Caco-2 (cell line): ENCODE measurements around the gene ZNF24. TPM values are rescaled to one million over a fixed set of nuclear protein-coding genes. Genes with fewer than 3 reads are reported as not detected.
A peak's percentile ranks its signal among the peaks of the same experiment; 100 is the strongest.

ENCODE experiments used
- BruUV-seq: library from RNA; stranded (reverse); fragments of 400-500 nt; replicated peaks from 2 replicates; lab custom pipeline; 2021; lab: Mats Ljungman, UMichigan
- CTCF ChIA-PET: fragments of 300-600 bp; sonication (Branson Sonifier 250); formaldehyde crosslinking; loops from one replicate; lab custom pipeline; 2022; ENCODE audit warnings: antibody characterized with exemption; lab: Charles Lee
- POLR2A ChIA-PET: fragments of 300-600 bp; sonication (Branson Sonifier 250); formaldehyde crosslinking; loops from one replicate; lab custom pipeline; 2022; ENCODE audit warnings: antibody characterized with exemption; lab: Charles Lee
- DNase-seq, 2 experiments: peaks; one replicate each; pipeline versions ENCODE4 v3.0.0 to v3.0.0-alpha.2; 2020 to 2022
- H3K27me3 ChIP-seq: replicated peaks from 2 replicates; pipeline ENCODE4 v1.6.0; 2011; ENCODE audit warnings: low read length; ENCODE audit not compliant: control insufficient read depth, insufficient read depth
- H3K36me3 ChIP-seq: 2 replicates; pipeline ENCODE4 v1.5.1; 2011; ENCODE audit warnings: low read length; ENCODE audit not compliant: control insufficient read depth, insufficient read depth
- H3K4me1 ChIP-seq: fragments of 250-450 bp; sonication (Bioruptor Pico); 2 replicates; pipeline ENCODE4 v1.5.1; 2020; ENCODE audit warnings: mild to moderate bottlenecking
- H3K4me3 ChIP-seq: 2 replicates; pipeline ENCODE4 v1.5.1; 2011; ENCODE audit warnings: low read depth, mild to moderate bottlenecking, control low read depth, low read length
- H3K9me3 ChIP-seq: fragments of 250-450 bp; sonication (Bioruptor Pico); 2 replicates; pipeline ENCODE4 v1.5.1; 2020; ENCODE audit warnings: mild to moderate bottlenecking, moderate library complexity
- H3K27ac Mint-ChIP-seq: one replicate; pipeline ENCODE4 v1.8.0; 2022; ENCODE audit warnings: mixed read lengths; ENCODE audit not compliant: unreplicated experiment
- H3K27me3 Mint-ChIP-seq: one replicate; pipeline ENCODE4 v1.8.0; 2022; ENCODE audit warnings: mixed read lengths; ENCODE audit not compliant: insufficient read depth, unreplicated experiment
- H3K36me3 Mint-ChIP-seq: one replicate; pipeline ENCODE4 v1.8.0; 2022; ENCODE audit warnings: mild to moderate bottlenecking, mixed read lengths; ENCODE audit not compliant: insufficient read depth, unreplicated experiment
- H3K4me1 Mint-ChIP-seq: one replicate; pipeline ENCODE4 v1.8.0; 2022; ENCODE audit warnings: low read depth, mixed read lengths; ENCODE audit not compliant: unreplicated experiment
- H3K4me3 Mint-ChIP-seq: one replicate; pipeline ENCODE4 v1.8.0; 2022; ENCODE audit warnings: mild to moderate bottlenecking, moderate library complexity, mixed read lengths; ENCODE audit not compliant: unreplicated experiment
- H3K9me3 Mint-ChIP-seq: one replicate; pipeline ENCODE4 v1.8.0; 2022; ENCODE audit warnings: mixed read lengths; ENCODE audit not compliant: unreplicated experiment
- CTCF ChIP-seq, 2 experiments: fragments of 200-600 bp in 1 of 2; IDR thresholded peaks; 1 replicate in 1 of 2; 2 replicates in 1 of 2; pipeline versions ENCODE4 v1.5.1 to v1.8.0; 2011 to 2022; ENCODE audit warnings: antibody characterized with exemption in 1 of 2, control low read depth in 1 of 2, inconsistent platforms in 1 of 2, low read depth in 1 of 2, low read length in 1 of 2, mild to moderate bottlenecking in 1 of 2, moderate library complexity in 1 of 2; ENCODE audit not compliant: insufficient read depth in 1 of 2, severe bottlenecking in 1 of 2, unreplicated experiment in 1 of 2
- intact Hi-C: fragments of 100-400 bp; cut with micrococcal nuclease; formaldehyde crosslinking; loops from one replicate; pipeline ENCODE4 v1.10.0; 2022; ENCODE audit not compliant: unreplicated experiment
- total RNA-seq: library from RNA; stranded (reverse); gene quantifications from 2 replicates; pipeline ENCODE4 v1.2.3, GENCODE V29; 2022

Gene ZNF24
- total RNA-seq, 1 experiment from 2014 or later = 21.3 TPM

DNA sequence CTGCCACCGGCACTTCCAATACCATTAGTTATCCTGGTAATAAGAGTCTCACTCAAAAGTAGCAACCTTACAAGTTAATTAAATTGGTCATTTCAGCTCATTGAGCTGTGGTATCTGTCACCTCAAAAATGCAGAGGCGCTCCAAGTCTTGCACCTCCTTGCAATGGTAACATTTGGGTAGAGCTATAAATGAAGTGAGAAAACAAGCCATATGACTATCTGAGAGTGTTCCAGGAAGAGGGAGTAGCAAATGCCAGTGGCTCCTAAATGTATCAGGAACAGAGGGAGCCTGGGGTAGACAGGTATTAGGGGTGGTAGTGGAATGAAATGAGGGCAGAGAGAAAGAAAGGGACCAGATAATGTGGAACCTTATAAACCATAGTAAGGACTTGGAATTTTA is 48.2 kb downstream of the ZNF24 start:
- ChIA-PET CTCF (no interaction called here), POLR2A (no interaction called here)
- Mint-ChIP-seq H3K4me1 (no peaks in the 10 kb centered on the region), H3K4me3 (no peak overlapping the region), H3K9me3 (no peaks in the 10 kb centered on the region), H3K27me3 (no peaks in the 10 kb centered on the region), H3K36me3 (no peaks in the 10 kb centered on the region), H3K27ac (no peak overlapping the region)
- Histone ChIP-seq H3K4me1 (no peaks in the 10 kb centered on the region), H3K36me3 (no peaks in the 10 kb centered on the region; the same call in 1 of the 2 replicates), H3K27me3 (no peaks in the 10 kb centered on the region), H3K9me3 (no peaks in the 10 kb centered on the region), H3K4me3 (no peak overlapping the region)
- no peak for TF ChIP-seq CTCF (IDR thresholded peaks at IDR 0.05; ENCODE audit: insufficient read depth in 1 of 2, low read depth in 1 of 2, low read length in 1 of 2, severe bottlenecking in 1 of 2, unreplicated experiment in 1 of 2)
- DNase-seq = no peak
- no TSS peak for BruUV-seq
- intact Hi-C loops = no loop called here

- Mint-ChIP-seq H3K4me1 (peaks cover 6% of the 10 kb centered on the region), H3K27me3 (no peaks in the 10 kb centered on the region), H3K27ac (no peak overlapping the region), H3K9me3 (no peaks in the 10 kb centered on the region), H3K36me3 (peaks cover 6% of the 10 kb centered on the region), H3K4me3 (peak overlapping the region; percentile 95)
- intact Hi-C loops = loop anchor here (2.0 kb wide), 2 partner anchors 22 to 50 kb away; partner anchors contain the start of gene ZNF397
- no peak for TF ChIP-seq CTCF (IDR thresholded peaks at IDR 0.05; ENCODE audit: insufficient read depth in 1 of 2, low read depth in 1 of 2, low read length in 1 of 2, severe bottlenecking in 1 of 2, unreplicated experiment in 1 of 2)
- H3K4me1 ChIP-seq = no peaks in the 10 kb centered on the region
- H3K4me3 ChIP-seq = peak overlapping the region; percentile 47
- H3K27me3 ChIP-seq = no peaks in the 10 kb centered on the region
- BruUV-seq = no TSS peak
- no peaks in the 10 kb centered on the region for H3K36me3 ChIP-seq
- no peak for DNase-seq
- POLR2A ChIA-PET = no interaction called here
- no peaks in the 10 kb centered on the region for H3K9me3 ChIP-seq
- CTCF ChIA-PET = no interaction called here
These were observed 53.1 kb downstream of the ZNF24 start for GRCh38 chr18:35291166-35291565.

- intact Hi-C loops = loop anchor here (1.0 to 2.0 kb wide), 3 partner anchors 21 to 54 kb away; partner anchors contain the start of genes ZNF24 and ZNF397
These were observed 54.0 kb downstream of the ZNF24 start, which contains the start of gene ZSCAN30 for GRCh38 chr18:35290094-35290735. Gene ZSCAN30, minus strand, starts transcription at chr18:35290229. Its CDS starts 25,877 bp downstream, at chr18:35264352.

More at GRCh38 chr18:35290094-35290735, 54.0 kb downstream of the ZNF24 start, which contains the start of gene ZSCAN30:
- TF ChIP-seq CTCF (IDR thresholded peaks at IDR 0.05; ENCODE audit: insufficient read depth in 1 of 2, low read depth in 1 of 2, low read length in 1 of 2, severe bottlenecking in 1 of 2, unreplicated experiment in 1 of 2) = no peak
- ChIA-PET POLR2A (interaction anchor here (0.6 to 2.0 kb wide), 3 partner anchors 12 to 49 kb away, joined by 3 to 23 read pairs (median 4); partner anchors contain the start of gene ZNF397), CTCF (interaction anchor here (1.8 kb wide), 1 partner anchor 23 kb away, joined by 7 read pairs; no protein-coding TSS in a partner anchor)
- peak within 1 kb of the TSS; percentile 97 for H3K27ac Mint-ChIP-seq
- H3K4me3 Mint-ChIP-seq = peak within 1 kb of the TSS; percentile 95
- H3K9me3 ChIP-seq = no peaks in the 10 kb centered on the region
- no peaks in the 10 kb centered on the region for H3K36me3 ChIP-seq
- no peaks in the 10 kb centered on the region for H3K9me3 Mint-ChIP-seq
- H3K4me1 ChIP-seq = no peaks in the 10 kb centered on the region
- H3K36me3 Mint-ChIP-seq = peaks cover 6% of the 10 kb centered on the region
- no TSS peak for BruUV-seq
- peak within 1 kb of the TSS; percentile 47 for H3K4me3 ChIP-seq
- H3K27me3 Mint-ChIP-seq = no peaks in the 10 kb centered on the region
- H3K4me1 Mint-ChIP-seq = peaks cover 6% of the 10 kb centered on the region
- DNase-seq = peak; percentile 91 to 92
- H3K27me3 ChIP-seq = no peaks in the 10 kb centered on the region
